ENCODE measurements around the gene KIT.

Gene KIT

DNA sequence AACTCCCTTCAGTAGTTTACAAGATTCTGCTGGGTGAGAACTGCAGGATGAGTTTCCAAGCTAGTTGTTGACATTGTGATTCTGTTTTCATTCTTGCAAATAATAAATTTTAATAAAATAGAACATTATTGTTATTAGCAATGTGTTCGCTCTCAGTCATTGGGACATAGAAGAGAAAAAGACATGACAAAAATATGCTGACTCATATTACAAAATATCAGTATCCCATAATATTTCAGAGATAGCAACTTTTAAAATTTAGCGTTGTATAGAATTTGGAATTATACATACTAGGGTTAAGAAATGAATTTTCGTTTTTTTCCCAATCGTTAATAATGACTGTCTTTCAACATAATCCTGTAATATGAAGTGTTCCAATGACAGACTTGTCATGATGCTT lies 45.4 kb downstream of the KIT start:
- no peak for DNase-seq (ENCODE audit: low read depth in 2 of 2)

DNA sequence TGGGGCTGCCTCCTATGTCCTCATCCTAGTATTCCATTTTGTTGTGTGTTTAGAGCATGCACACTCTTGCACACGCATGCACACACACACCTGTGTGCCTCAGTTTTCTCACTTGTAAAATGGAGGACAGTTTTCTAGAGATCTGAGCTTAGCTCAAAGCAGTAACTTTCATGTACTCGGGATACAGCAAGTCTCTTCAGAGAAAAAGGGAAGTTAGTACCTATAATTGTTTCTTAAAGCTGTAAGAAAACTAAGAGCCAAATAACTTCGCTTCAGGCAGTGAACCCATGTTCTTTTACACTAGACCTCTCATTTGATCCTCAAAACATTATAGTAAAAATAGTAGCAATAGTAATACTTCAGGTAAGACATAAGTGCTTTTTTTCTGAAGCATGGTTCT lies 49.6 kb downstream of the KIT start:
- no peak for DNase-seq (ENCODE audit: low read depth in 2 of 2)

DNA sequence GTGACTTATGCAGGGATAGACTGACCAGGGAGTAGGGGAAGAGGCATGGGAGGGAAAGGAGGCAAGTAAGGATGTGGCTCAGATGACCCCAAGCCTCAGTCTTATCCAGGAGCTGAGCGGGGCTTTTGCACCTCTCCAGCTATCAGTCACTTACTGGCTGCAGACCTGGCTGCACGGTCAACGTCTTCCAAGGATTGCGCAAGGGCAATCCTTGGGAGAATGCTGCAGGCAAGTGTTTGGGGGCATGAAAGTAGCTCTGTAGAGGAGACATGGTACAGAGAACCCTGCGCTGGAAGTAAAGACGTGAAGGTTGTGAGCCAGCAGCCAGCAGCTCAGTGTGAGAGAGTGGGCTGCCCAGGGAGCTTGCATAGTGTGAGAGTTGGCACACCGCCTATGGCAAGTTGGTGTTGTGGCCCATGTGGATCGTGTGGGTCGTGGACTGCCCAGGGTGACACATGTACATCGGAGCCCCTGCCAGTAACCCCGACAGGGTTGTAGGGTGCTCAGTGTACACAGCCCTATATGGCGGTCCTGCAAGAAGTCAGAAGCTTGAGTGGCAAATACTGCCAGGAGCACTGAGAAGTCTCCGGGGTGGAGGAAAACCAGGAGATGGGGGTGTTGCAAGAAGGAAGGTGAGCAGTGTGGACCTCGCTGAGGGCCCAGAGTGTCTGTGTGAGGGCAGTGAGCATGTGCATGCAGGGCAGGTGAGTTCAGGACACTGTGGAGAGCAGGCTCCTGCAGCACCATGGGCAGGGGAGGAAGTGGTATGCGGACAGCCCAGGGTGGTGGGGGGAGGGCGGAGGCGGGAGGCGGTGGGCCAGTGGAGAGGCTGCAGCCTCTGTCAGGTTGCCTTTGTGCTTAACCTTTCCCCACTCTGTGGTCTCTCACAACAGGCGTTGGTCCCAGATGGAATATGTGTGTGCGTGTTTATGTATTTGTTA lies 50.9 kb downstream of the KIT start:
- no peak for DNase-seq (ENCODE audit: low read depth in 2 of 2)

DNA sequence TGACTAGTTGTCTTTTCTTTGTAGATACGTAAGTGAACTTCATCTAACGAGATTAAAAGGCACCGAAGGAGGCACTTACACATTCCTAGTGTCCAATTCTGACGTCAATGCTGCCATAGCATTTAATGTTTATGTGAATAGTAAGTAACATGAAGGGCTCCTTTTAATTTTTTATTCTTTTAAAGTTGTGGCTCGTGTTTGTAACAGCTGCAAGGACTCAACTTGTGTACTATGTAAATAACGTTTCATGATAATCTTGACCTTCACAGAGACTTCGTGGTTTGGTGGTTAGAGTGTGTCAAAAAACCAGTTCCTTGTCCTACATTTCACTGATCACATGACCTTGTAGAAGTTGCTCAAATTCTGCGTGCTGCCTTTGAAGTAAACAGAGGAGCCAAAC lies 51.6 kb downstream of the KIT start:
- DNase-seq (ENCODE audit: low read depth in 2 of 2) = no peak

DNA sequence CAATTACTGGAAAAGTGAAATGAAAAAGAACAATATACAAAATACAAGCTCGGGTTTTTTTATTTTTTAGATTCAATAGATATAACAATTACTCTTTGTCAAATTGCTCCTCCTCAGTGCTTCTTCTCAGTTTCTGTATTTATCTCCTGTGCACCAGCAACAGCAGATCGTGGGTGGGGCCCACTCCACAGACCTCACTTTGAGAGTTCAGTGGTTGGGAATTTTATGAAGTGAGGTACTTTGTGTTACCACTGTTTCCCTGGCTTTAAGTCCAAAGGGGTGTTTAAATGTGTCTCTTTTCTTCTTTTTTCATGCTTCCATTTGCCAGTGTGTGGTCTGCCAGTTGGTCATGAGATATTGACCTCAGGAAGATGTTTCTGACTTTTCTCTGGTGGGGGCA lies 54.4 kb downstream of the KIT start:
- DNase-seq (ENCODE audit: low read depth in 2 of 2) = no peak

DNA sequence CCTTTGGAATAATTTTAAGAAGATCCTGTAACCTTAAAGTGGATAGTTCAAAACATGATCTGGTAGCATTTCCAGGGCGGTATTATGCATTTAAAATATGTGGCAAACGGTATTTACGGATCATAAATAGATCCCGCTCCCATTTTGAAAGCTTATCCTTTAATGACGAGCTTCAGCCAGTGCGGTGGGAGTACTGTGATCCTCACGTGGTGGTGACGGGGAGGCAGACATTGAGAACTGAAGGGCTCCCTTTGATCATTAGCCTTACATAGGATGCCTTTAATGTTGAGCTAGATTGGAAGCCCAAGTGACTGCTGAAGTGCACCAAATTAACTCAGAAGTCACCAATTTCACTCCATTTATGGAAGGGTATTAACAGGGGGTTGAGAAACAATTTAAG lies 56.9 kb downstream of the KIT start:
- no peak for DNase-seq (ENCODE audit: low read depth in 2 of 2)

DNA sequence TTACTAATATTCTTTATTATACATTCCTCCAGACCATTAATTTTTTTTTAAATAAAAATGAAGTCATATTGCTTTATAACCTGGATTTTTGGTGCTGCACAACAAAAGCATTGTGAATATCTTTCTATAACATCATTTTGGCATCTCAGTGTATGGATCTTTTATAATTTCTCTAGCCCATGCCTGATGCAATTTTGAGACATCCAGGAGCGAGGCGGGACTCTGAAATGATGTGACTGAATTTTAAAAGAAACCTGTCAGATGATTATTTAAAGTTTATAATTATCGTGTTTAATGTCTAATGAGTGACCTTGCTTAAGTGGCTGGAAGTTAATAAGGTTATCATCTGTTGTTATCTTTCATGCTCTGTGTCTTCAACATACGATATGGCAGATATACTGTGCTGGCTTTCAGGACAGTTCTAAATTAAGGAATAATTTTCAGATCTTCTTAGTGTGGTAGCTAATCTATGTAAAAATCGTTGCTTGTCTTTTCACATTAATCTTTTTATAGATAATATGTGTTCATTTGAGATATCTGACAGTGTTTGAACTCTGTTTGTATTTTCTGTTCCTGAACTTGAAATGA lies 58.8 kb downstream of the KIT start:
- DNase-seq (ENCODE audit: low read depth in 2 of 2) = no peak

DNA sequence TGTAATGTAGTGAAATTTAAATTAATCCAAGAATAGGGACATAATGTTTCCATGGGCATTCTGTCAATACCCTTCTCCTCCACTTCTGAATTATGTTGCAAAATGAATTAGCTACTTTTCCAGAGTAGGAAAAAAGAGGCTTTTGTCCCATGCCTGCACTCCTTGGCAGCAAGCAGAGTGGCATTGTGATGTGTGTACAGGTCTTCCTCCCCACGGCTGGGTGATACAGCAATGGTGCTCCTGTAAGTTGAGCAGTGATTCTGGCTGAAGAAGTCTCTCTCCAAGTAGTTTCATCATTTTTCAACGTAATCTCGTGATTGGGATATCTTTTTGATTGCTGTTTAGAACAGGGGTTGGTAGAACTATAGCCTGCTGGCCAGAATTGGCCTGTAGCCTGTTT lies 59.9 kb downstream of the KIT start:
- DNase-seq (ENCODE audit: low read depth in 2 of 2) = no peak

DNA sequence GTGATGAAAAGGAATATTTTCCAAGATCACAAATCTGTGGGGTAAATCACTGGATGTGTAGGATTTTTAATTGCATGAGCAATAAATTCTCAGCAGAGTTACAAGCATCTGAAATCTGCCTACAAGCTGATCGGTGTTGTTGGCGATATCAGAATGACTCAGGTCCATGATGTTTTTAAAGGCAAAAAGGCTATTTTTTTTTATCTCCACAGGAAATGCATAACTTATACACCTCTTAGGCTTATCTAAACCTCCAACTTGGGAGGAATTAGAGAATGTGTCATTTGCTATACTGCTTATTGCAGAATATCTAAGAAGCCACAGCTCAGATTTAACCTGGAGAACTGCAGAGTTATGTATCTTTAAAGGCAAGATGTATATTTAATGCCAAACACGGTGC lies 61.6 kb downstream of the KIT start:
- DNase-seq (ENCODE audit: low read depth in 2 of 2) = peak in 1 of 2 experiments; percentile 2

DNA sequence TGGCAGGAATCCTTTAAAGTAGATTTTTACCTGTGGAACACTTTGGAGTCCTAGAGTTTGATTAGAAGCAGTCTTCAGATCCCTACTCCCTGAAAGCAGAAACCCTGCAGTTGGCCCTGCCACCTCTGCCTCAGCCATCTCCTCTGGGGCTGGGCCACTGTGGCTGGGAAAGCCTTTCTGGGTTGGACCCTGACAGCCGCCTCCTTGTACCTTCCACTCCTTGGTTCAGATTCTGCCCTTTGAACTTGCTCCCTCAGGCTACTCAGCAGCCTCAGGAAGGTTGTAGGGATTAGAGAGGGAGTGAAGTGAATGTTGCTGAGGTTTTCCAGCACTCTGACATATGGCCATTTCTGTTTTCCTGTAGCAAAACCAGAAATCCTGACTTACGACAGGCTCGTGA lies 65.5 kb downstream of the KIT start:
- no peak for DNase-seq (ENCODE audit: low read depth in 2 of 2)

DNA sequence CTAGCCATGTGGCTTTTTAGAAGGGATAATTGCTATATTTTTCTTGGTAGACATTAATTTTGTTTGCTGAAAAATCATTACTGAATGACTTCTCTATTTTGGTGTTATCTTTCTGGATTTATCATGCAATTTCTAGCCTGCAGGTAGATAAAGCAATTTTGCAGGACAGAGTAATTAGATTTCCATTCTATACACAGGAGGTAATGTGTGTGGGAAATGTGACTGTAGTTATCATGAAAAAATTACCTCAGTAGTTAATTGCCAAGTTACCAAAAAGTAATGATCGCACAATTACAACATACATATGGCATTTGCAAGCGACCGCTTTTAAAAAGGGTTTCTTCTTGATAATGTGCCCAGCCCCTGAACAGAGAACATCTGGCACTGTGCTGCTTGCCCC lies 66.1 kb downstream of the KIT start:
- DNase-seq (ENCODE audit: low read depth in 2 of 2) = no peak

DNA sequence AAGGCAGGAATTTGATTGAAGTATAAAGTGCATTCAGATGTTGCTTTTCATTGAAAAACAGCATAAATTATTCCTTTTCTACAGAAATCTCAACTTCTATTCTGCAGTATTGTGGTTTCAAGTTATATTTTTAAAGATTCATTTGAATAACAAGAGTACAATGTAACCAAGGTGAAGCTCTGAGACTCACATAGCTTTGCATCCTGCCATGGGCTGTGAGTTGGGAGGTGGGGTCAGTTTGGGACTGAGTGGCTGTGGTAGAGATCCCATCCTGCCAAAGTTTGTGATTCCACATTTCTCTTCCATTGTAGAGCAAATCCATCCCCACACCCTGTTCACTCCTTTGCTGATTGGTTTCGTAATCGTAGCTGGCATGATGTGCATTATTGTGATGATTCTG lies 69.2 kb downstream of the KIT start:
- DNase-seq (ENCODE audit: low read depth in 2 of 2) = no peak

DNA sequence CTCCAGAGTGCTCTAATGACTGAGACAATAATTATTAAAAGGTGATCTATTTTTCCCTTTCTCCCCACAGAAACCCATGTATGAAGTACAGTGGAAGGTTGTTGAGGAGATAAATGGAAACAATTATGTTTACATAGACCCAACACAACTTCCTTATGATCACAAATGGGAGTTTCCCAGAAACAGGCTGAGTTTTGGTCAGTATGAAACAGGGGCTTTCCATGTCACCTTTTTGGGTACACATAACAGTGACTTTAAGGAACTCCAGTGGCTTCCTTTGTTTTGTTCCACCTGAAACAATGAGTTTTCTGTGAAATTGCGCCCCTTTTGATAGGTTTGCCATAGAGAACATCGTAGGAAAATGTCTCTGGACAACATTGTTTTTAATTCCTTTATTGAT lies 69.6 kb downstream of the KIT start:
- no peak for DNase-seq (ENCODE audit: low read depth in 2 of 2)

DNA sequence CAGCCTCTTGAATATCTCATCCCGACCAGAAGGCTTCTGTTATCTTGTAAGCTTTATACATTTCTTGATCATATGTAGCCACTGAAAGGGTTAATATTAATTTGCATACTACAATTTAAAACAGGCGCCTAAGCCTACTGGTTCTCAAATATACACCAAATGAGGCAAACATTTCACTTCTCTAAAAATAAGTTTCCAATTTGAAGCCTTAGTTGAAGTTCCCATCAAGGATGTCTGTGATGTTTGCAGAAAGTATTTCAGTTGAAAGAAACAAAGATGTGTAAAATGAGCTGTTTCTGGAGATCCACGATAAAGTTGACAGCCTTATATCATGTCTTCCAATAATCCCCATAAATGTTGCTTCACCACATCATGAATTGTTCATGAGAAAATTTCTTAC lies 70.6 kb downstream of the KIT start:
- DNase-seq (ENCODE audit: low read depth in 2 of 2) = no peak

DNA sequence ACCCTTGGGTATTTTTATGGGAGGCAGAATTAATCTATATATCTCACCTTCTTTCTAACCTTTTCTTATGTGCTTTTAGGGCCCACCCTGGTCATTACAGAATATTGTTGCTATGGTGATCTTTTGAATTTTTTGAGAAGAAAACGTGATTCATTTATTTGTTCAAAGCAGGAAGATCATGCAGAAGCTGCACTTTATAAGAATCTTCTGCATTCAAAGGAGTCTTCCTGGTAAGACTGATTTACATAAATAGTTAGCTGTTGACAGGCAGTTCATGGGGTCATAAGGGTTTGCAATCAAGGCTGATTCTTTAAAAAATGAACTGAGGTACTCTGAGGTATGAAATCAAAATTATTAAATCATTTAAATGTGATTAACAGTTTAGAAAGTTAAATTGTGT lies 71.5 kb downstream of the KIT start:
- DNase-seq (ENCODE audit: low read depth in 2 of 2) = no peak

DNA sequence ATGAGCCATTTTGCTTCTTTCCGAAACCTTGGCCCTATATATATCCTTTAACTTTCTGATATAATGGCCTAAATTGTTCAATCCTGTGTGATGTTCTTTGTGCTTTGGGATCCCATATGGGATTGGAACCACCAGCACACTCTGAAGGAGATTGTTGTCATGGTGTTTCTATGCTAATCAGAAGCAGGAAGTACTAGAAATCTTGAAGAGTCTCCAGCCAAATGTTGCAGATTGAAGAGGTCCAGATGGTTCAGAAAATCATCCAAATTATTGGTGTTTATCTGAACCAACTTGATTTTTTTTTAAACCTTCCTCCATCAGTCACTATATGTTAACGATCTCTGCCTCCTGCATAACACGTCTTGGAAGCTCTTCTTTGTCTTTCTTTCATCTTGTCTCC lies 72.8 kb downstream of the KIT start:
- DNase-seq (ENCODE audit: low read depth in 2 of 2) = no peak

DNA sequence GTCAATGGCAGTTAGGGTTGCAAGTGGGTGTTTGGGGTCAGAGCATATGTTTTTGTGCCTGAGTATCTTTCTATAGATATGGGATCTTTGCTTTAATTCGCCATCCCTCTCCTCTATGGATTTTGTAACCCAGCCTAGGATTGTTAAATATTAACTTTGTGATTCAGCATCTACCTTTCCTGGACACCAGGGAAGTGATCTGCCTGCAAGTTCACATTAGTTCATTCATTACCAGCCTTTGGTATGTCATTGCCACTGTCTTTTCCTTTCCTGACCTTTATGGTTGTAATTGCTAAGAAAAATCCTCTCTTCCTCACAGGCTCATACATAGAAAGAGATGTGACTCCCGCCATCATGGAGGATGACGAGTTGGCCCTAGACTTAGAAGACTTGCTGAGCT lies 73.8 kb downstream of the KIT start:
- no peak for DNase-seq (ENCODE audit: low read depth in 2 of 2)

DNA sequence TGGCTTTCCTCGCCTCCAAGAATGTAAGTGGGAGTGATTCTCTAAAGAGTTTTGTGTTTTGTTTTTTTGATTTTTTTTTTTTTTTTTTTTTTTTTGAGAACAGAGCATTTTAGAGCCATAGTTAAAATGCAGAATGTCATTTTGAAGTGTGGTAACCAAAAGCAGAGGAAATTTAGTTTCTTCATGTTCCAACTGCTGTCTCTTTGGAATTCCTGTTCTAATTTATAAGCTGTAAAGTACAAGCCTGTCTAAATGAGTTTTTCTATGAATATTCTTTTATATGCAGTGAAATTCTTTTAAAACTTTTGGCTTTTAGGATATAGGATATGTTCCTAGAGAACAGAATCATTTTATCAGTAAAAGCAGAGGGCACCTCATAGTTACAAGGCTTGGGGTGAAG lies 74.2 kb downstream of the KIT start:
- no peak for DNase-seq (ENCODE audit: low read depth in 2 of 2)

DNA sequence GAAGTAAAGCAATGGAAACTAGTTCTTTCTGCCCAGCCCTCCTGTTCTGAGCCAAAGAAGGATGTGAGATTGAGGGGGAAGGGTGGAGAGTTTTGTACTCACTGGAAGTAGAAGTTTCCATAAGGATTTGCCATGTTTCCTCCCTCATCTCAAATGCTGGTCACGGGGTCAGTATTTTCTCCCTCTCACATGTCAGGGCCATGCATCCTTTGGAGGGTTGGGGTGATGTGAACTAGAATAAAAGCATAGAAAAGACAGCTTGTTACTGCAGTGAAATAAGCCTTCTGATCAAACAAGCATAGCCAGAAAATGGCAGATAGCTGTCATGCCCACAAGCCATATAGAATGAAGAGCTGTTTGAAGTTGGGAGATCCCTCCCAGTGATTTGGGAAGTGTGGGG lies 79.7 kb downstream of the KIT start:
- DNase-seq (ENCODE audit: low read depth in 2 of 2) = no peak

DNA sequence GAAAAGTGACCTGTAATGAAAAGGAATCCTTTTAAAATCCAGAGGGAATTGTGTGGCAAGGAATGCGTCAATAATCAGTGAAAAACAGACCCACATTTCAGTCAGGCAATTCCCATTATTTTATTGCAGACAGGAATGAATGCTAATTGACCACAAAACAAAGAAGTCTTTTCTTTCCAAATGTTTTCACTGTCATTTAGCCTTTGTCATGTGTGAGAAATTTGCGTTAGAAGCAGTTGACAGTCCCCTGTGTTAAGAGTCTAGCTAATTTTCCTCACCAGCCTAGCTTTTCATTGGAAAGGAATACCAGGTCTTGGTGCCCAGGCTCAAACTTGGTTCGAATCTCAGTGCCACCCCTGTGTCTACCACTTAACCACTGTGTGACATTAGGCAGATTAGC lies 83.4 kb downstream of the KIT start:
- no peak for DNase-seq (ENCODE audit: low read depth in 2 of 2)

DNA sequence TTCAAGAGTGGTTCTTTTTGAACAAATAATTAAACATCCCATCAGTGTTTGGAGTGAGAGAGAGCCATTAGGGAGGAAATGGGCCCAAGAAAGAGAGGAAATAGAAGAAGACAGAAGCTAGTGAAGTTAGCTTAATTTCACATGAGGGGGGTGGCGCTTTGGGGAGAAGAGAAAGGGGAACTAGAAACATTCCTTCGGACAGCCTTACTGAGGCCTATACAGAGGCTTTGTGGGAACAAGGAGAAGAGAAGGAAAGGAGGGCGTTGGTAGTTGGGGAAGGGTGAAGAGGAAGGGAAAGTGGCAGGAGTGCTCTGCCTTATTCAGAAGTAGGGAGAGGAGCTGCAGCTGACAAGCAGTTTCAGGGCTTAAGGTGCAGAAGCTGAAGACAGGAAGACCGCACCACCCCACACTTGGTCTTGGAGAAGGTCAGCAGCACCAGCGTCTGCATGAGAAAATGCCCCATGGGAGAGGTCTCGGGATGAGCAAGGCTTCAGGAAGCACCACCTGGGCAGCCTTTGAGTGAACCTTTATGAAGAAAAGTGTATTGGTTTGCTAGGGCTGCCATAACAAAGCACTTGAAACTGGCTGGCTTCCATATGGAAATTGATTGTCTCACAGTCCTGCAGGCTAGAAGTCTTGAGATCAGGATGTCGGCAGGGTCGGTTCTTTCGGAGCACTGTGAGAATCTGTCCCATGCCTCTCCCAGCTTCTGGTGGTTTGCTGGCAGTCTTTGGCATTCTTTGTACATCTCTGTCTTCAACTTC lies 85.1 kb downstream of the KIT start:
- no peak for DNase-seq (ENCODE audit: low read depth in 2 of 2)

DNA sequence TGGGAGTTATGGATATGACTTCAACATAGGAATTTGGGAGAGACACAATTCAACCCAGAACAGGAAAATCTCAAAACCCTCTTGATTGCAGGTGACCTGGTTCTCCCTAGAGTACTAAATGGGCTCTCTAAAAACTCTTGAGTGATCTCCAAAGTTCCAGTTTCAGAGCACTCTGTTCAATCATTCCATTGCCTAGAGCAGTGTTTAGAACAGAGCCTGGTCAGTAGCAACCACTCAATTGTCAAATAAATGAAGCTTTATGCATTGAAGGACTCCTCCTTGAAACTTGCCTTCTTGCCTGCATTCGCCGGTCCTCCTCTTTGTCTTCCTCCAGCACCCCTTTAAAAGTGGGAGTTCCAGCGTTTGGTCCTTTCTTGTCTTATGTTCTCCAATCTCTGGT lies 85.8 kb downstream of the KIT start:
- DNase-seq (ENCODE audit: low read depth in 2 of 2) = no peak

DNA sequence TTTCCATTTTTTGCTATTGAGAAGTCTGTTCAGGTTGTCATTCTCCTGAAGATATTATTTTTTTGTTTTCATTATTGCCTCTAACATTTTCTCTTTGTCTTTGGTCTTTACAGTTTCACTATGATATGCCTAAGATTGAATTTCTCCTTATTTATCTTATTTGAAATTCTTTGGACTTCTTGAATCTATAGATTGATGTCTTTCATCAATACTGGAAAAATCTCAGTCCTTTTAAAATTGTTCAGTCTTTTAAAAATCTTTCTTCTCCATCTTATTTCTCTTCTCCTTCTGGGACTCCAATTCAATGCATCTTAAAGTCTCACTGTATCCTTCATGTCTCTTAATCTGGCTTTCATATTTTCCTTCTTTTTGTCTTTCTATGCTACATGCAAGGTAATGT lies 86.7 kb downstream of the KIT start:
- no peak for DNase-seq (ENCODE audit: low read depth in 2 of 2)

All from fibroblast of skin of left quadriceps (primary cell).